Measurements from ENCODE around the gene SPRYD3.
"Not testable (repeated sequence)": the region's sequence is repeated elsewhere in the genome, so short reads cannot be mapped to it uniquely, and the experiment has no call there.

SPRYD3 gene

GRCh38 chr12:53101931-53102781, 23.0 kb upstream of the SPRYD3 start:
- FAIRE-seq, result no peak

GRCh38 chr12:53101266-53101665, 22.1 kb upstream of the SPRYD3 start:
- no peak for FAIRE-seq

DNA sequence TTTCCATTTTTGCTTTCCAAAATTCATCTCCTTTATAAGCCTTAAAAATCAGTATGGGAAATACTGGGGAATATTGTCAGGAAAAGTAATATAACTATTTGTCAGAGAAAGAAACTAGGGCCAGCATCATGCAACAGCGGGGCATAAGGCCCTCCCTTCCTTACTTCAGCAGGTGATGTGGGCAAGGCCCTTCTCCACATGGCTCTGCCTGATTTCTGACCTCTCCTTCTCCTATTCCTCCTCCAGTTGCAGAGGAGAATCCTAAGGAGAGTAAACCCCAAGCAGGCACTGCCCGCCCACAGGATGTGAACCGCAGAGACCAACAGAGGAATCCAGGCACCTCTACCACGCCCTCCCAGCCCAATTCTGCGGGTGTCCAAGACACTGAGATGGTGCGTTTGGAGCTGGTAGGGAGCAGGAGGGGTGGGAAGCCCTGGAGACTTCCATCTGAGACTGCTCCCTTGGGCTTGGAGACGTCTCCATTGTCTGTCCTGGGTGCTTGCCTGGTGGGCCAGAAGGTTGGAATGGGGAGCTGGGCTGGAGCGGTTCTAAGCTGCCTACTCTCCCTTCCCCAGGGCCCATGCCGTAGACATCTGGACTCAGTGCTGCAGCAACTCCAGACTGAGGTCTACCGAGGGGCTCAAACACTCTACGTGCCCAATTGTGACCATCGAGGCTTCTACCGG, 21.4 kb upstream of the SPRYD3 start:
- no peak for FAIRE-seq

DNA sequence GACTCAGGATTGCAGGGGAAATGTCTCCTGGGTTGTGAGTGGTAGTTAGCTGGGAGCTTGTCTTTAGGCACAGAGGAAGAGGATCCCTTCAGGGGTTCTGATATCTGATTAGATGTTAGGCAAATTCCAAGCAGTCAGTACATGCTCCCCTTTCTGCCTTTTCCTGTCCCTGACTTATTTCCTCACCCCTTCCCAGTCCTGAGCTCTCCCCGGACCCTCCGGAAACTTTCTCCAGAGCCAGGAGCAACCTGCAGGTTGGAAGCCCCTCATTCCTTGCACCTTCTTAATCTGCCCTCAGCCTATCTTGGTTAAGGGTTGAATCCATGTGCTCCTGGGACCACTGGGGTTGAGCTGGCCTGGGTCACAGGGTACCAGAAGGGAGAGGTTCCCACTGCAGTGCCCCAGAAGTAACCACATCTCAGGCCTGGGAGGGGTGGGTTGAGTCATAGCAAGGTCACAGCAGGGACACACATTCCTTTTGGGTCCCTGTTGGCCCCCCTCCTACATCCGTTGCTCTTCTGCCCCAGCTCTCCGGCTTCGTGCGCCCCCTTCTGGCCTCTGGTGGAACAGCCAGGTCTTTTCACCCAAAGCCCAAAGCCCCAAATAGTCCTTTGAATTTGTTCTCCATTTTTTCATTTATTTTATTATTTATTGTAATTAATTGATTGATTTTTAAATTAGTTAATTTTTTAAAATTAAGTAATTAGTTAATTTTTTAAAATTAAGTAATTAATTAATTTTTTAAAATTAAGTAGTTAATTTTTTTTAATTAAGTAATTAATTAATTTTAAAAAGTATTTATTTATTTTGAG, 20.1 kb upstream of the SPRYD3 start:
- peak; percentile 96 for FAIRE-seq

- no peak for FAIRE-seq
Measured at GRCh38 chr12:53098354-53098981, 19.3 kb upstream of the SPRYD3 start.

- FAIRE-seq, result no peak
Measured at GRCh38 chr12:53097564-53098353, 18.6 kb upstream of the SPRYD3 start, which contains the start of gene IGFBP6. Gene IGFBP6, plus strand, starts transcription at chr12:53097667. Its CDS starts 51 bp downstream, at chr12:53097718.

DNA sequence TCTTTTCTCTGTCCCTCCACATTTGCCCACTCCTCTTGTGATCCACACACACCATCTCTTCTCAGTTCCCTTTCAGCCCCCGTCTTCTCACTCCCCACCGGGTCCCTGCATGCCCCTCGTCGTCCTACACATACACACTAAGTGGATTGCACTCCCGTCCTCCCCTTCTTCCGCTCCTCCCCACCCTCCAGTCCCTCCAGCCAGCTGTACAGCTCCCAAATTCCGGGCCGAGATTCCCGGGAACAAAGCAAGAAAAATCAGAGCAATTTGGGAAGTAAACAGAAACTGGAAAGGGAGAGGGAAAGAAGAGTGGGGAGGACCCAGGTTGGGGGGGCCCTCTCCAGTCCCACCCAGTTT, 18.0 kb upstream of the SPRYD3 start:
- FAIRE-seq, result no peak

GRCh38 chr12:53096759-53097158, 17.6 kb upstream of the SPRYD3 start:
- FAIRE-seq, result no peak

- FAIRE-seq, result no peak
Measured at GRCh38 chr12:53096089-53096741, 17.0 kb upstream of the SPRYD3 start.

- not testable (repeated sequence) for FAIRE-seq
Measured at GRCh38 chr12:53095596-53095895, 16.4 kb upstream of the SPRYD3 start.

DNA sequence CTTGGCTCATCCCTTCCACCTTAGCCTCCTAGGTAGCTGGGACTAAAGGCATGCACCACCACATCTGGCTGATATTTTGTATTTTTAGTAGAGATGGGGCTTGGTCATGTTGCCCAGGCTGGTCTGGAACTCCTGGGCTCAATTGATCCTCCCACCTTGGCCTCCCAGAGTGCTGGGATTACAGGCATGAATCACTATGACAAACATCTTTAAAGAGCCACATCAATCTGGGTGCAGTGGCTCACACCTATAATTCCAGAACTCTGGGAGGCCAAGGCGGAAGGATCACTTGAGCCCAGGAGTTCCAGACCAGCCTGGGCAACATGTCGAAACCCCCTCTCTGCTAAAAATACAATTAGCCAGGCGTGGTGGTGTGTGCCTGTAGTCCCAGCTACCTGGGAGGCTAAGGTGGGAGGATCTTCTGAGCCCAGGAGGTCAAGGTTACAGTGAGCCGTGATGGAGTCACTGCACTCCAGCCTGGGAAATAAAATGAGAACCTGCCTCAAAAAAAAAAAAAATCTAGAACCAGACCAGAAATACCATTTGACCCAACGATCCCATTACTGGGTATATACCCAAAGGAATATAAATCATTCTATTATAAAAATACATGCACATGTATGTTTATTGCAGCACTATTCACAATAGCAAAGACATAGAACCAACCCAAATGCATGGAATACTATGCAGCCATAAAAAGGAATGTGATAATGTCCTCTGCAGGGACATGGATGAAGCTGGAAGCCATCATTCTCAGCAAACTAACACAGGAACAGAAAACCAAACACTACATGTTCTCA, 15.8 kb upstream of the SPRYD3 start:
- not testable (repeated sequence) for FAIRE-seq

- no peak for FAIRE-seq
Measured at GRCh38 chr12:53094394-53094787, 15.2 kb upstream of the SPRYD3 start.

DNA sequence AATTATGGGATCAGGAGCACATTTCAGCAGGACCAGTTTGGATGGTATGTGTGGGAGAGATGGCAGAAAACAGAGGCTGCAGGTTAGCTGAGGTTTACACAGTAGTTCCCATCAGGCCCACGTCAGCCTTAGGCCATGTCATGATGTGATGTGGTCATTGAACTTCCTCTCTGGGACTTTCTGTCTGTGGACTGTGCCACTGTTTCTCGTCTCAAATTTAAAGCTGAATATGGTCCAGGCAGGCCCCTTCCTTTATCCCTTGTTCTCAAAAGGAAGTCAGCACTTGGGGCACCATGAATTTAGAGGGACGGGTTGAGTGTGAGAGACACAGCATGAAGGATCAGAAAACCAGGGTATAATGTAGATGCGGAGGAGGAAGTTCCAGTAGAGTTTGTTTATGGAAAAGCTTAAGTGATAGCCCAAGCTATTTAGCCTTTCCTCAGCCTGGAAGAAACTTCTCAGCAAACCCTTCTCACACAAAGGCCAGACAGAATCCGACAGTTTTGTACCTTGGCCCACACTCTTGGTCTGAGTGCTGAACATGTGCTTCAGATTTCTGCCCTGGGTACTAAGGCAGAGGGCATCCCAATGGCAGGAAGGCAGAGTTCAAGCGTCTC, 14.7 kb upstream of the SPRYD3 start:
- no peak for FAIRE-seq

DNA sequence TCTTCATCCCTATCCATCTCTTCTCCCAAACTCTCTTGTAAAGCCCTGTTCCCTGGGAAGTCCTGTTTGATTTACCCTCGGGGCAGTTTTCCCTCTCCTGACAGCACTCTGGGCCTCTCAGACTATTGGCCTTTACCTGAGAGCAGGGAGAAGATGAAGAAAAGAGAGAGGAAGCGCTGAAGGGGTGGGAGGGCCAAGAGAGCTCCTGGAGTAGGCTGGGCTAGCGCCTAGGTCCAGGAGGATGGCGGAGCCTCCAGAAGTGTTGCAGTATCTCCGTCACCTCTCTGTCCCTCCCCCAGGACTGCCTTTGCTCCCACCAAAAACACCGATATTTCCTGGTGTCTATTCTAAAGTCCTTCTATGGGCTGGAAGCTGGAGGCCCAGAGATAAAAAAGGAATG, 12.6 kb upstream of the SPRYD3 start:
- no peak for FAIRE-seq

DNA sequence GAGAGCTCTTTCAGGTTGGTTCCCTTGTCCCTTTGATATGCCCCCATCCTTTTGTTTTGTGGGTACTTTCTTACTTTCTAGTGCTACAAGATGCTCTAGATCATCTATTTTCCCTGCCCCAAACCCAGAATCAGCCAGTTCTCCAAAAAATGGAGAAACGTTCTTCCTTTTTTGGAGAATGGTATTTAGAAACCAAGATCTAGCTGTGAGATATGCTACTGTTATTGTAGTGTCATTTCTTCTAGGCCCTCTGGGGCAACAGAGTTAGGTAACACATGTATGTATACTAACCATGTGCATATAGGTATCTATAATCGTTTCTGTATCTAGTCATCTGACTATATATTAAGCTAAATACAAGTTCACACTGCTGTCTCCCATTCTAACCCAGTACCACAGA, 11.4 kb upstream of the SPRYD3 start:
- no peak for FAIRE-seq

DNA sequence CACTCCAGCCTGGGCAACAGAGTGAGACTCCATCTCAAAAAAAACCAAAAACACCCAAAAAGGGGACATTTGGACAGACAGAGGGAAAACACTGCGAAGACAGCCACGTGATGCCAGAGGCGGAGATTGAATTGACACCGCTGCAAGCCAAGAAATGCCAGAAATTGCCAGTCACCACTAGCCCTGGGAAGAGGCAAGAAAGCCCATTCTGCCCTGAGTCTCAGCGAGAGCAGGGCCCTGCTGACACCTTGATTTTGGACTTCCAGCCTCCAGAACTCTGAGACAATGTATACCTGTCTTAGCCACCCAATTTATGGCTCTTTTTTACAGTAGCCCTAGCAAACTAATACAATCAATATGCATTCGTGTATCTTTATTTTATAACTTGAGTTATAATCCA, 10.9 kb upstream of the SPRYD3 start:
- no peak for FAIRE-seq

DNA sequence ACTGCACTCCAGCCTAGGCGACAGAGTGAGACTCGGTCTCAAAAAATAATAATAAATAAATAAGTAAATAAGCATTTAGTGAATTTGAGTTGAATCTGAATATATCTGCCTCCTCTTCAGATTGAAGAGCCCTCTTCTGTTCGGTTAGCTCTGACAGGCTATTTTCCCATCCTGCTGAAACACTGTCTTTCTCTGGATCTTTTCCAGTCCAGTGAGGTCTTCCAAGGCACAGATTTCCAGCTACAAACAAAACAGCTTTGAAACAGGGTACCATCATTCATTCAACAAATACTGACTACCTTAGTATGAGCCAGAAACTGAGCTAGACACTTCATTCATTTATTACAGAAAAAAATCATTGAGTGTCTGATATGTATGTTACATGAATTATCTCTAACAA, 7.2 kb upstream of the SPRYD3 start:
- FAIRE-seq, result no peak

GRCh38 chr12:53082637-53083175, 3.5 kb upstream of the SPRYD3 start:
- FAIRE-seq, result no peak

DNA sequence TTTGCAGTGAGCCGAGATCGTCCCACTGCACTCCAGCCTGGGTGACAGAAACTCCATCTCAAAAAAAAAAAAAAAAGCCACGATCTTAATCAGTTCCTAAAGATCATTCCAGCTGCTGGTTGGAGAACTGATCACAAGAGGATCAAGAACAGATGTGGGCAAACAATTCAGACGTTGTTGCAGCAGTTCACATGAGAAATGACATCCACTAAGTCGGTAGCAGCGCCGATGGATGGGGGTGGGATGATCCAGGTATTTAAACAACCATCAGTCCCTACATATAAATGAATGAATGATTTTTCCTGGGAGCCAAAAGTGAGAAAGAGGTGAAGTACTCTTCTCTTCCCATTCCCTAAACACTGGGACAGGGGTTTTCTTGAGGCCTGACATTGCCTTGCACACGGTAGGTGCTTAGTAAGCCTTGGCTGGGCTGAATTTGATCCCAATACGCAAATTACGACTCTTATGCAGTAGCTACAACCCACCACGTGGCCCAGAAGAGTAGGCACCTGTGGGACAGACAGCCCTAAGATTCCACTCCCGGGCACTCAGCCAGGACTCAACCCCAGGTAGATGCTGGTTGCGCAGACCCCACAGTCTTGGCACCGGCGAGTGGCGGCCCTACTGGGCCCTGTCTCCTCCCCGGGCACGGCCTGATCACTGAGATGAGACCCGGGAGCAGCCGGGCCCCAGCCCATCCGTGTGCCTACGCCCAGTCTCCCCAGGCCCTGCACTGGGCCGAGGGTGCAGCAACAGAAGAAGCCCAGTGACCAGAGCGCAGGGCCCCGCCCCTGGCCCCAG, 565 bp downstream of the SPRYD3 start:
- no peak for FAIRE-seq
